ENCODE measurements around the gene CDKN2AIP. TPM values are rescaled to one million over a fixed set of nuclear protein-coding genes. Genes with fewer than 3 reads are reported as not detected.

CDKN2AIP gene
- total and polyA plus RNA-seq, 11 donors = 5.3 to 12.5 (median 8.6) TPM

GRCh38 chr4:183485411-183486160 is 41.1 kb downstream of the CDKN2AIP start:
- no peak overlapping the region for H3K4me3 ChIP-seq
- ATAC-seq = no peak
- intact Hi-C loops (cut with DNase I) = no loop called here

DNA sequence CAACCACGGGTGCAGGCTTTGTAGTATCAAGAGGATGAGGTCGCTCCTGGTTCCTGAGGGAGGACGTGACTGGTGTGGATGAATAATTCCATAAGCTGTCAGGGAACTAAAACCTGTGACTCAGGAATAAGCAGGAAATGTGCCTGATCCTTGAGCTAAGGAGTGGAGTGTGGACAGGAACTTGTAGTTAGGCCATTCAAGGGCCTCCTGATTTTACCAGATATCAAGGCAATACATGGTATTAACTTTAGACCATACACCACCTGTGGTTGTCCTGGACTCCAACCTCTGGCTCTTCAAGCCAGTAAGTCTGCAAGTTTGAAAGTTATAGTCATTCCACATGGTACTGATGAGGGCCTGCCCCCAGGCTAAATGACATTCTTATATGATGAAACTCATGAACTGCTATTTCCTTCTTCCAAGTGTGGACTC is 48.4 kb downstream of the CDKN2AIP start:
- DNase-seq (no peak), ATAC-seq (no peak)
- H3K9me3 ChIP-seq = peaks cover 0 to 18% (median 3%) of the 10 kb centered on the region in 12 donors
- intact Hi-C loops (cut with DNase I) = no loop called here
- H3K4me1 ChIP-seq = no peaks in the 10 kb centered on the region
- WGBS, 4 donors = 79 to 86% (median 82%) methylated on average over 3 of the region's 3 CpGs
- H3K36me3 ChIP-seq = peaks cover 0 to 8% (median 0%) of the 10 kb centered on the region in 9 donors
- H3K27ac ChIP-seq = no peak overlapping the region
- H3K4me3 ChIP-seq = no peak overlapping the region
- H3K27me3 ChIP-seq = no peaks in the 10 kb centered on the region
- TF ChIP-seq, protein P1, sequence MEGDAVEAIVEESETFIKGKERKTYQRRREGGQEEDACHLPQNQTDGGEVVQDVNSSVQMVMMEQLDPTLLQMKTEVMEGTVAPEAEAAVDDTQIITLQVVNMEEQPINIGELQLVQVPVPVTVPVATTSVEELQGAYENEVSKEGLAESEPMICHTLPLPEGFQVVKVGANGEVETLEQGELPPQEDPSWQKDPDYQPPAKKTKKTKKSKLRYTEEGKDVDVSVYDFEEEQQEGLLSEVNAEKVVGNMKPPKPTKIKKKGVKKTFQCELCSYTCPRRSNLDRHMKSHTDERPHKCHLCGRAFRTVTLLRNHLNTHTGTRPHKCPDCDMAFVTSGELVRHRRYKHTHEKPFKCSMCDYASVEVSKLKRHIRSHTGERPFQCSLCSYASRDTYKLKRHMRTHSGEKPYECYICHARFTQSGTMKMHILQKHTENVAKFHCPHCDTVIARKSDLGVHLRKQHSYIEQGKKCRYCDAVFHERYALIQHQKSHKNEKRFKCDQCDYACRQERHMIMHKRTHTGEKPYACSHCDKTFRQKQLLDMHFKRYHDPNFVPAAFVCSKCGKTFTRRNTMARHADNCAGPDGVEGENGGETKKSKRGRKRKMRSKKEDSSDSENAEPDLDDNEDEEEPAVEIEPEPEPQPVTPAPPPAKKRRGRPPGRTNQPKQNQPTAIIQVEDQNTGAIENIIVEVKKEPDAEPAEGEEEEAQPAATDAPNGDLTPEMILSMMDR (IDR thresholded peaks at IDR 0.05) = no peak
- no peak for TF ChIP-seq POLR2A (IDR thresholded peaks at IDR 0.05)

More at GRCh38 chr4:183485411-183486160, 41.1 kb downstream of the CDKN2AIP start:
- TF ChIP-seq, protein P1 (IDR thresholded peaks at IDR 0.05) = no peak
- no peak for DNase-seq
- Histone ChIP-seq H3K27ac (no peak overlapping the region), H3K27me3 (no peaks in the 10 kb centered on the region), H3K4me1 (no peaks in the 10 kb centered on the region), H3K9me3 (no peaks in the 10 kb centered on the region), H3K36me3 (no peaks in the 10 kb centered on the region)
- WGBS, 4 donors = 82 to 91% (median 88%) methylated on average over 11 of the region's 11 CpGs

DNA sequence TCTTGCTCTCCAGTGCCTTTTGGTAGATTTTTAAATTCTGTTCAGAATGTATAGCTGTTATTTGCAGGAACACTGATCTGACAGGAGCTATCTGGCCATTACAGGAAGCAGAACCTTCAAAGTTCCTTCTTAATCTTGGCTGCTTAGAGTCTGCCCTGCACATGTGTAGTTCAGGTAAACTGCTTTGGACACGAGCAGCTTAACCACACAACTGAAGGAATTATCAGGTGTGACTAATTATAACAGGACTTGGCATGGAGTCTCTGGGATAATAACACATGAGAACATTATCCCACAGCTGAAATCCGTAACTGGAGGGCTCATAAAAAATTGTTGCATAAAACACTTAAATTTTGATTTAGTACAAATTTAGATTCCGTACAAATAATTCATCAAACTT is 48.8 kb downstream of the CDKN2AIP start:
- no peak for TF ChIP-seq POLR2A (IDR thresholded peaks at IDR 0.05)
- TF ChIP-seq, protein P1 (IDR thresholded peaks at IDR 0.05) = no peak
- 69 to 83% (median 78%) methylated on average over 3 of the region's 3 CpGs for WGBS, 4 donors
- Histone ChIP-seq H3K9me3 (peaks cover 0 to 18% (median 3%) of the 10 kb centered on the region in 12 donors), H3K4me1 (no peaks in the 10 kb centered on the region), H3K27ac (no peak overlapping the region), H3K27me3 (no peaks in the 10 kb centered on the region), H3K4me3 (no peak overlapping the region), H3K36me3 (peaks cover 0 to 8% (median 0%) of the 10 kb centered on the region in 9 donors)
- DNase-seq = no peak
- intact Hi-C loops (cut with DNase I) = no loop called here
- no peak for ATAC-seq

DNA sequence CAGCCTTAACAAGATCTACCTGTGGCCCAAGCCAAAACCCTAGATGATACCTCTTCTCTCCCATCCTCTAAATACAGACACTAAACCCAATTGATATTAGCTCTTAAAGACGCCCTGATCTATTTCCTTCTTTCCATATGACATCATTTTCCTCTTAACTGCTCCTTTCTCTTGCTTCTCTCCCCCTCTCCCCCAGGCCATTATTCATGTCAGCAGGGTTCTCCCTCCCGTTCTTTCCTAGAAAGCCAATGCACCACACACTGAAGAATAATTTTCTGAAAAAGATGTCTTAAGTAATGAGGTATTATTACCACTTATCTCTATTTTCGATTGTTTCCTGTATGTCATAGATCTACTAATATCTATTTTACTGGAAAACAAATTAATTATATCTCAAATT is 50.7 kb downstream of the CDKN2AIP start:
- Histone ChIP-seq H3K27ac (no peak overlapping the region), H3K4me3 (no peak overlapping the region), H3K27me3 (no peaks in the 10 kb centered on the region), H3K4me1 (peaks cover 0 to 8% (median 0%) of the 10 kb centered on the region in 12 donors), H3K36me3 (peaks cover 0 to 8% (median 0%) of the 10 kb centered on the region in 9 donors), H3K9me3 (peaks cover 0 to 18% (median 3%) of the 10 kb centered on the region in 12 donors)
- TF ChIP-seq, protein P1 (IDR thresholded peaks at IDR 0.05) = no peak
- no peak for TF ChIP-seq POLR2A (IDR thresholded peaks at IDR 0.05)
- ATAC-seq (no peak), DNase-seq (no peak)
- intact Hi-C loops (cut with DNase I) = loop anchor here in 1 of 10 donors (2.0 kb wide), 1 partner anchor 36 kb away; no protein-coding TSS in a partner anchor
- WGBS, 4 donors = 75 to 85% (median 82%) methylated on average over 3 of the region's 3 CpGs

Other genes starting within 250 kb of the CDKN2AIP start
- gene CLDN22, start 124.4 kb upstream of the CDKN2AIP start, total RNA-seq = not detected
- gene CLDN22, start 124.4 kb upstream of the CDKN2AIP start, polyA plus RNA-seq = not detected
- not detected for gene CLDN24, start 122.2 kb upstream of the CDKN2AIP start, total RNA-seq
- not detected for gene CLDN24, start 122.2 kb upstream of the CDKN2AIP start, polyA plus RNA-seq
- 1 to 10 TPM; 3.6 to 6.9 (median 5.4) TPM for gene ING2, start 60.4 kb downstream of the CDKN2AIP start, total RNA-seq
- 10 to 100 TPM in 1 of 2 donors, 1 to 10 TPM in 1; 2.9 to 10.9 TPM for gene ING2, start 60.4 kb downstream of the CDKN2AIP start, polyA plus RNA-seq
- 10 to 100 TPM; 13.2 to 20.4 (median 15.8) TPM for gene RWDD4, start 214.5 kb downstream of the CDKN2AIP start, total RNA-seq
- gene RWDD4, start 214.5 kb downstream of the CDKN2AIP start, polyA plus RNA-seq = 10 to 100 TPM in 1 of 2 donors, 1 to 10 TPM in 1; 8.2 to 17.8 TPM
- gene TRAPPC11, start 214.7 kb downstream of the CDKN2AIP start, total RNA-seq = 10 to 100 TPM; 16.3 to 28.5 (median 22.0) TPM
- gene TRAPPC11, start 214.7 kb downstream of the CDKN2AIP start, polyA plus RNA-seq = 10 to 100 TPM; 10.4 to 11.7 TPM